ENCODE data around the gene TOMM40L.

DNA sequence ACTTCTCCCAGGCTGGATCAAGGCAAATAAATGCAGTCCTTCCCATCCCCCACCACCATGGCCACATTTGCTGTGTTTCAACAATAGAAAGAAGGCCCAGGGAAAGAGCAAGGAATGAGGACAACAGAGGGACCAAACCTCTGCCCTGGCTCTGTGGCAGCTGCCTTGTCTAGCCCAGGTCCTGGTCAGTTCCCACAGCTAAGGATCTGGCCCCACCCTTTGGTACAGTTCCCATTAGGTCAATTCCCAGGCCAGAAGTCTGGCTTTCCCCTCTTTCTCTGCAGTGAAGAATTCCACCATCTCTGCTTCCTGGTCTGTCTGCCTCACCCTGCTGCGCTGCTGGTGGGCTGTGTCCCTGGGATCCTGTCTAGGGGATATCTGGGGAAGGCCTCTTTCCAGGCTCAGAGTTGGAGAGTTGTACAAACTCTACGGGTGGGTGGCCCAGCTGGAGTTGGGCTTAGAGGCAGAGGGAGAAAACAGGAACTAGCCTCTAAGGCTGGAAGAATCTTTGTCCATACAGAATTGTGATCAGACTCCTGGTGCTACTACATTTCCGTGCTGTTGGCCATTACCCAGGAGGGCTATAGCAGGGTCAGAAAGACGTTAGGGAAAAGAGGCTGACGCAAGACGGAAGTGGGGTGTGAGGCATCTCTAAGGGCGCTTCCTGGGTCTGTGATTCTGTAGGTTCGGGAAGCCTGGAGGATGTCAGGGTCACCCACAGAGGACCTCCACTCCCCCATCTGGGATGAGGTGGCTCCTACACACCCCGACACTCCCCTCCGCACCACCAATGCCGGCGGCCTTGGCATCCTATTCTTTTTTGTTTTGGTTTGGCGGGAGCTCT, 24.6 kb upstream of the TOMM40L start:
- TF ChIP-seq CTCF (conservative IDR thresholded peaks at IDR 0.05) (no peak), EZH2 (IDR thresholded peaks at IDR 0.05; ENCODE audit: low read depth) (no peak)
